ENCODE results near the gene NSD1. TPM values are rescaled to one million over a fixed set of nuclear protein-coding genes. Genes with fewer than 3 reads are reported as not detected.
"Not testable (repeated sequence)": the region's sequence is repeated elsewhere in the genome, so short reads cannot be mapped to it uniquely, and the experiment has no call there.

The NSD1 gene
- total RNA-seq, 1 donor: 53.2 TPM

- Histone ChIP-seq H3K36me3 (ENCODE audit: insufficient read depth, low read length) (peaks cover 59% of the 10 kb centered on the region), H3K4me2 (ENCODE audit: insufficient read depth, low read length) (no peak overlapping the region), H3K79me2 (ENCODE audit: insufficient read depth, low read length) (peaks cover 92% of the 10 kb centered on the region), H3K4me1 (ENCODE audit: insufficient read depth, low read length) (peaks cover 5% of the 10 kb centered on the region), H3K4me3 (ENCODE audit: insufficient read depth, low read length) (no peak overlapping the region), H3K9me3 (ENCODE audit: low read depth, low read length) (no peaks in the 10 kb centered on the region), H4K20me1 (ENCODE audit: insufficient read depth, low read length) (peaks cover 34% of the 10 kb centered on the region), H3K27me3 (ENCODE audit: insufficient read depth, low read length) (no peaks in the 10 kb centered on the region), H2AFZ (ENCODE audit: low read length) (no peak overlapping the region), H3K27ac (ENCODE audit: low read depth, low read length) (no peak overlapping the region)
- no peak for TF ChIP-seq CTCF (IDR thresholded peaks at IDR 0.05; ENCODE audit: extremely low read depth, low read depth, low read length)
- no peak for DNase-seq (ENCODE audit: insufficient read length, low spot score, missing footprints)
Measured at GRCh38 chr5:177142778-177143177, 9.2 kb downstream of the NSD1 start.

GRCh38 chr5:177146891-177147638 is 13.5 kb downstream of the NSD1 start:
- peak overlapping the region; percentile 42 for H3K27ac ChIP-seq (ENCODE audit: low read depth, low read length)
- peaks cover 20% of the 10 kb centered on the region for H4K20me1 ChIP-seq (ENCODE audit: insufficient read depth, low read length)
- H3K4me1 ChIP-seq (ENCODE audit: insufficient read depth, low read length): peaks cover 5% of the 10 kb centered on the region
- H3K27me3 ChIP-seq (ENCODE audit: insufficient read depth, low read length): no peaks in the 10 kb centered on the region
- peak overlapping the region; percentile 46 for H3K4me2 ChIP-seq (ENCODE audit: insufficient read depth, low read length)
- H3K36me3 ChIP-seq (ENCODE audit: insufficient read depth, low read length): peaks cover 68% of the 10 kb centered on the region
- no peak overlapping the region for H3K4me3 ChIP-seq (ENCODE audit: insufficient read depth, low read length)
- peaks cover 93% of the 10 kb centered on the region for H3K79me2 ChIP-seq (ENCODE audit: insufficient read depth, low read length)
- H3K9me3 ChIP-seq (ENCODE audit: low read depth, low read length): no peaks in the 10 kb centered on the region
- TF ChIP-seq CTCF (IDR thresholded peaks at IDR 0.05; ENCODE audit: extremely low read depth, low read depth, low read length): no peak
- no peak overlapping the region for H2AFZ ChIP-seq (ENCODE audit: low read length)
- DNase-seq (ENCODE audit: insufficient read length, low spot score, missing footprints): peak; percentile 52

- Histone ChIP-seq H3K4me1 (ENCODE audit: insufficient read depth, low read length) (peaks cover 10% of the 10 kb centered on the region), H3K36me3 (ENCODE audit: insufficient read depth, low read length) (peaks cover 45% of the 10 kb centered on the region), H4K20me1 (ENCODE audit: insufficient read depth, low read length) (peaks cover 24% of the 10 kb centered on the region), H3K79me2 (ENCODE audit: insufficient read depth, low read length) (peaks cover 94% of the 10 kb centered on the region)
- H3K27me3 ChIP-seq (ENCODE audit: insufficient read depth, low read length); H3K4me2 ChIP-seq (ENCODE audit: insufficient read depth, low read length); DNase-seq (ENCODE audit: insufficient read length, low spot score, missing footprints); H3K9me3 ChIP-seq (ENCODE audit: low read depth, low read length); H3K27ac ChIP-seq (ENCODE audit: low read depth, low read length); H3K4me3 ChIP-seq (ENCODE audit: insufficient read depth, low read length); H2AFZ ChIP-seq (ENCODE audit: low read length): not testable (repeated sequence)
Measured at GRCh38 chr5:177150061-177150460, 16.5 kb downstream of the NSD1 start.

- Histone ChIP-seq H2AFZ (ENCODE audit: low read length) (no peak overlapping the region), H4K20me1 (ENCODE audit: insufficient read depth, low read length) (peaks cover 23% of the 10 kb centered on the region), H3K9me3 (ENCODE audit: low read depth, low read length) (no peaks in the 10 kb centered on the region), H3K4me1 (ENCODE audit: insufficient read depth, low read length) (peaks cover 6% of the 10 kb centered on the region), H3K79me2 (ENCODE audit: insufficient read depth, low read length) (peaks cover 94% of the 10 kb centered on the region), H3K27me3 (ENCODE audit: insufficient read depth, low read length) (no peaks in the 10 kb centered on the region), H3K36me3 (ENCODE audit: insufficient read depth, low read length) (peaks cover 30% of the 10 kb centered on the region), H3K27ac (ENCODE audit: low read depth, low read length) (peak overlapping the region; percentile 24), H3K4me2 (ENCODE audit: insufficient read depth, low read length) (no peak overlapping the region), H3K4me3 (ENCODE audit: insufficient read depth, low read length) (no peak overlapping the region)
- no peak for TF ChIP-seq CTCF (IDR thresholded peaks at IDR 0.05; ENCODE audit: extremely low read depth, low read depth, low read length)
- peak; percentile 6 for DNase-seq (ENCODE audit: insufficient read length, low spot score, missing footprints)
Measured at GRCh38 chr5:177154003-177154643, 20.6 kb downstream of the NSD1 start.

Data from osteoblast (primary cell).